ENCODE data around the gene REEP2. TPM values are rescaled to one million over a fixed set of nuclear protein-coding genes. Genes with fewer than 3 reads are reported as not detected.

REEP2 gene
- total RNA-seq, 1 experiment from 2014 or later = 4.5 TPM

GRCh38 chr5:138461343-138462125, 22.7 kb downstream of the REEP2 start:
- no peaks in the 10 kb centered on the region for H3K9me3 ChIP-seq
- no peaks in the 10 kb centered on the region; the same call in 1 of the 2 replicates for H3K4me1 ChIP-seq
- no peak overlapping the region for H3K4me3 Mint-ChIP-seq (ENCODE audit: unreplicated experiment)
- no peaks in the 10 kb centered on the region for H3K27me3 ChIP-seq (replicated peaks; ENCODE audit: control insufficient read depth, insufficient read depth, low read length)
- intact Hi-C loops (cut with micrococcal nuclease; ENCODE audit: unreplicated experiment) = no loop called here
- no peak overlapping the region for H3K4me3 ChIP-seq (ENCODE audit: low read depth, low read length)
- ChIA-PET CTCF (interaction anchor here (0.9 to 1.4 kb wide), 2 partner anchors 43 to 109 kb away, joined by 4 to 6 read pairs; no protein-coding TSS in a partner anchor), POLR2A (no interaction called here)
- no peak for DNase-seq
- peaks cover 3% of the 10 kb centered on the region for H3K36me3 ChIP-seq (ENCODE audit: control insufficient read depth, insufficient read depth, low read length)
- H3K27me3 Mint-ChIP-seq (ENCODE audit: insufficient read depth, unreplicated experiment) = no peaks in the 10 kb centered on the region
- H3K36me3 Mint-ChIP-seq (ENCODE audit: insufficient read depth, unreplicated experiment) = peaks cover 29% of the 10 kb centered on the region
- no peak overlapping the region for H3K27ac Mint-ChIP-seq (ENCODE audit: unreplicated experiment)
- no peak for TF ChIP-seq CTCF (IDR thresholded peaks at IDR 0.05; ENCODE audit: insufficient read depth in 1 of 2, low read depth in 1 of 2, low read length in 1 of 2, severe bottlenecking in 1 of 2, unreplicated experiment in 1 of 2)
- H3K4me1 Mint-ChIP-seq (ENCODE audit: low read depth, unreplicated experiment) = peaks cover 2% of the 10 kb centered on the region
- BruUV-seq (replicated peaks) = no TSS peak
- no peaks in the 10 kb centered on the region for H3K9me3 Mint-ChIP-seq (ENCODE audit: unreplicated experiment)

- H3K27ac Mint-ChIP-seq (ENCODE audit: unreplicated experiment) = peak overlapping the region; percentile 96
- Histone ChIP-seq H3K4me3 (ENCODE audit: low read depth, low read length) (peak overlapping the region; percentile 92), H3K36me3 (ENCODE audit: control insufficient read depth, insufficient read depth, low read length) (peaks cover 9% of the 10 kb centered on the region), H3K4me1 (no peaks in the 10 kb centered on the region; the same call in 1 of the 2 replicates), H3K9me3 (no peaks in the 10 kb centered on the region), H3K27me3 (replicated peaks; ENCODE audit: control insufficient read depth, insufficient read depth, low read length) (no peaks in the 10 kb centered on the region)
- CTCF ChIA-PET = interaction anchor here (0.6 to 2.9 kb wide), 6 partner anchors 11 to 65 kb away, joined by 3 to 34 read pairs (median 6); no protein-coding TSS in a partner anchor
- H3K27me3 Mint-ChIP-seq (ENCODE audit: insufficient read depth, unreplicated experiment) = peaks cover 2% of the 10 kb centered on the region
- H3K4me1 Mint-ChIP-seq (ENCODE audit: low read depth, unreplicated experiment) = peaks cover 22% of the 10 kb centered on the region
- intact Hi-C loops (cut with micrococcal nuclease; ENCODE audit: unreplicated experiment) = loop anchor here (1.0 kb wide), 4 partner anchors 13 to 85 kb away; no protein-coding TSS in a partner anchor
- TF ChIP-seq CTCF (IDR thresholded peaks at IDR 0.05; ENCODE audit: insufficient read depth in 1 of 2, low read depth in 1 of 2, low read length in 1 of 2, severe bottlenecking in 1 of 2, unreplicated experiment in 1 of 2) = no peak
- peaks cover 48% of the 10 kb centered on the region for H3K36me3 Mint-ChIP-seq (ENCODE audit: insufficient read depth, unreplicated experiment)
- BruUV-seq (replicated peaks) = no TSS peak
- peak in 1 of 2 experiments; percentile 34 for DNase-seq
- POLR2A ChIA-PET = interaction anchor here (0.5 to 1.2 kb wide), 3 partner anchors 111 to 284 kb away, joined by 3 to 7 read pairs (median 3); partner anchors contain the start of genes HSPA9 and KIF20A
- H3K4me3 Mint-ChIP-seq (ENCODE audit: unreplicated experiment) = peak overlapping the region; percentile 73
- H3K9me3 Mint-ChIP-seq (ENCODE audit: unreplicated experiment) = no peaks in the 10 kb centered on the region
Measured at GRCh38 chr5:138463419-138464007, 24.7 kb downstream of the REEP2 start.

GRCh38 chr5:138464008-138464387, 25.1 kb downstream of the REEP2 start:
- H3K9me3 Mint-ChIP-seq (ENCODE audit: unreplicated experiment) = no peaks in the 10 kb centered on the region
- TF ChIP-seq CTCF (IDR thresholded peaks at IDR 0.05; ENCODE audit: insufficient read depth in 1 of 2, low read depth in 1 of 2, low read length in 1 of 2, severe bottlenecking in 1 of 2, unreplicated experiment in 1 of 2) = peak; percentile 65 to 97
- Histone ChIP-seq H3K4me1 (no peaks in the 10 kb centered on the region; the same call in 1 of the 2 replicates), H3K27me3 (replicated peaks; ENCODE audit: control insufficient read depth, insufficient read depth, low read length) (no peaks in the 10 kb centered on the region), H3K9me3 (no peaks in the 10 kb centered on the region), H3K36me3 (ENCODE audit: control insufficient read depth, insufficient read depth, low read length) (peaks cover 9% of the 10 kb centered on the region), H3K4me3 (ENCODE audit: low read depth, low read length) (peak overlapping the region; percentile 92)
- peak; percentile 92 to 95 for DNase-seq
- peaks cover 53% of the 10 kb centered on the region for H3K36me3 Mint-ChIP-seq (ENCODE audit: insufficient read depth, unreplicated experiment)
- H3K27ac Mint-ChIP-seq (ENCODE audit: unreplicated experiment) = peak overlapping the region; percentile 96
- ChIA-PET CTCF (interaction anchor here (0.6 to 2.9 kb wide), 6 partner anchors 11 to 110 kb away, joined by 3 to 34 read pairs (median 4); no protein-coding TSS in a partner anchor), POLR2A (interaction anchor here (1.2 kb wide), 1 partner anchor 285 kb away, joined by 3 read pairs; the partner anchor contains the start of gene KIF20A)
- intact Hi-C loops (cut with micrococcal nuclease; ENCODE audit: unreplicated experiment) = loop anchor here (1.0 kb wide), 4 partner anchors 14 to 84 kb away; no protein-coding TSS in a partner anchor
- TSS peak; percentile 65 for BruUV-seq (replicated peaks)
- H3K4me3 Mint-ChIP-seq (ENCODE audit: unreplicated experiment) = peak overlapping the region; percentile 73
- peaks cover 2% of the 10 kb centered on the region for H3K27me3 Mint-ChIP-seq (ENCODE audit: insufficient read depth, unreplicated experiment)
- peaks cover 25% of the 10 kb centered on the region for H3K4me1 Mint-ChIP-seq (ENCODE audit: low read depth, unreplicated experiment)
